ENCODE results near the gene CGB1.

The CGB1 gene

DNA sequence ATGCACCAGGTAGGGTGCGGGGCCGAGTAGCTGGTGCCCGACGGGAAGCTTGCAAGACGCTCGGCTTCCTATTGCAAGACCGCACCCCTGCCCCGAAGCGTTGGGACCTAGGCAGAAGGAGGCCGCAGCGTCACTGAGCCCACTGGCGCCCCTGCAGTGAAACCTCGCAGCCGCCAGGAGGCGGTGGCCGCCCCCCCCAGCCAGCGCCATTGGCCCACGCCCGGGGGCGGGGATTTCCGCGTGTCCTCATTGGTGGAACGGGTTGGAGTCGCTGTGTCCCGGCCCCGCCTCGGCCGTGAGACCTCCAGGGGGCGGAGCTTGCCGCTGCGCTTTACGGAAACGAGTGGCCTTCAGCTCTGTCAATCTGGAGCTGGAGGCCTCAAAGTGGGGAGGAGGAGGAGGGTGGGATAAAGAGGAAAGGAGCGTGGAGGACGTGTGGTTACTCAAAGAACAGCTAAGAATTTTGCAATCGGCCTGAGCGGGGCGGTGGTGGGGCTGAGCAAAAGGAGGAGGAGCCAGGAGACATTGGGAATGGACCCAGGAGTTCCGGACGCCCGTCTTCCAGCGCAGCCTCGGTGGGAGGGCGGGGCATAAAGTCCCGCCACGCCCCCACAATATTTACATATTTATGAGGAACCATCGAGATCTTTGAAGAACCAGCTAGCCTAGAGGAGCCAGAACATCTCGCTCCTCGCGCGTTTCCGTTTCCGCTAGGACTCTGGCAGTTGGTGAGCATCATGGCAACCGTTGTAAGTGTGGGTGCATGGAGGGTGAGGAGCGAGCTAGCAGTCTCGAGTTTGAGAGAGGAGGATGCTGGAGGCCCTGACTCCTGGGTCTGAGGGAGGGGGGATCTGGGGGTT lies 43.3 kb downstream of the CGB1 start, which contains the start of the genes GYS1 and RUVBL2:
GYS1 (minus strand) TSS at position 135 of the 860 bp plus-strand sequence. CDS start 197 bp downstream, outside the sequence.
RUVBL2 (plus strand) TSS at position 713 of the 860 bp plus-strand sequence; CDS start at position 738, 25 bp downstream.
- DNase-seq, result peak; percentile 99

DNA sequence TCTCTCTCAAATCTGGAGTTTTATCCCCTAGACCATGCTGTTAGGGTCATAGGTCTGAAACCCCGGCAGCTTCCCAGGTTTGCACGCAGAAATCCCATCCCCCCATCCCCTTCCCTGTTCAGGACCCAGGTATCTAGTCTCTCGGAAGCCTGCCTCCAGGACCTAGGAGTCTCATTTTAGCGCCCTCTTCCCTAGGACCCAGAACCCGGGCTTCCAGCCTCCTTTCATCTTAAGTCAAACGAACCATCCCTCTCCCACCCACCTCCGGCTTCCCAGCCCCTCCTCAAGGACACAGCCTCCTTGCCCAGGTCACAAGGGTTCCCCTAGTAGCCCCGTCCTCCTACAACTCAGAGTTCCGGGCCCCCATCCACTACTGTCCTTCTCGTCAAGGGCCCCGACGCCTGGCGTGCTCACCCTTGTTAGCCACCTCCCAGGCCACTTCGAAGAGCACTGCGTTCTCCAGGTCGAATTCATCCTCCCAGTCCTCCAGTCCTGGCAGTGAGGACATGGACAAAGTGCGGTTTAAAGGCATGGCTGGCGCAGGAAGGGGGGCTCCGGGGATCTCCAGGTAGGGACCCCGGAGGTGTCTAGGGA lies 44.0 kb downstream of the CGB1 start:
- DNase-seq, result no peak

DNA sequence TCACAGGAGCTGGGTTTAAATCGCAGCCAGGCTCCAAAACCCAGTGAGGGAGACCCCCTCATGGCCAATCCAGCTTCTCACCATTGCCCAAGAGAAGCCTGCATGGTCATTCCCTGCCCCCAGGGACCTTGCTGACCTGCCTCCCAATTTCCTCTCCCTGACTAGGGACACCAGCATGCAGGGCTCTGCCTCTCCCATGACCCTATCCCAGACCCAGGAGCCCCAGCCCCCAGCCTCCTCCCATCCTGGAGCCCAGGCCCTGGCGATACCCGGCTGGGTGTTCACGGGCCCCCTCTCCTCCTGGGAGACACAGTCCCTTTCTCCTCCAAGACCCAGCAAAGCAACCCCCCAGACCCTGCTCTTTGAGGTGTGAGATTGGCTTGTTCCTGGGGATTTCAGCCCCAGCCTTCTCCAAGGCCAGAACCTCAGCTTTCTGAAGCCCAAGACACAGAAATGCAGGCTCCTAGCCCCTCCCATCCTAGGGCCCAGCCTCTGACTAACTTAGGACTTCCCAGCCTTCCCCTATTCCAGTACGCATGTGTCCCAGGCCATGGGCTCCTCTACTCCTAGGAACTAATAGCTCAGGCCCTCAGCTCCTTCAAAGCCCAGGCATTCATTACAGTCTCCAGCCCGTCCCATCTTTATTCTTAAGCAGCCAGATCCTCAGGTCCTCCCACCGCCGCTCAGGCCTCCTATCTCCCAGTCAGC lies 44.7 kb downstream of the CGB1 start:
- no peak for DNase-seq

DNA sequence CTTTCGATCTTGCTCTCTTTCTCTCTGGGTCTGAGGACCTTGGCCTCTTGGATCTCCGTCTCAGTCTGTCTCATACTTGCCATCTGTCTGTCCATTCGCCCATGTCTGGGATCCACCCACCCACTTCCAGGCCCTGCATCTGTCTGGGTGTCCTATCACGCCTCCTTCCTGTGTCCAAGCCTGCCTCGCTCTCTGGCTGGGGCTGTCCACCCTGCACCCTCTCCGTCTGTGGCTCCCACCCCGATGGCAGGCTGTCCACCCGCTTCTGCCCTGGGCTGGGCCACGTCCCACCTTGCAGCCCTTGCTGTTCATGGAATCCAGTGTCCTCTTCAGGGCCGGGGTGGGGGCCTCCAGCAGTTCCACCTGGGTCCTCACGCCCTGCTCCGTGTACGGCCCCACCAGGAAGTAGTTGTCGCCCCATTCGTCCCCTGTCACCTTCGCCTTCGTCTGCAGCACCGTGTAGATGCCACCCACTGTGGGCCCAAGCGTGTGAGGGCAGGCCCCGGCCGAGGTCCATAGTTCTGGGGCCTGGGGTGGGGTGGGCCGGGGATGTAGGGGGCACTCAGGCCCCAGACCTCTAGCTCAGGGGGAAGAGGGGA lies 45.6 kb downstream of the CGB1 start:
- no peak for DNase-seq

DNA sequence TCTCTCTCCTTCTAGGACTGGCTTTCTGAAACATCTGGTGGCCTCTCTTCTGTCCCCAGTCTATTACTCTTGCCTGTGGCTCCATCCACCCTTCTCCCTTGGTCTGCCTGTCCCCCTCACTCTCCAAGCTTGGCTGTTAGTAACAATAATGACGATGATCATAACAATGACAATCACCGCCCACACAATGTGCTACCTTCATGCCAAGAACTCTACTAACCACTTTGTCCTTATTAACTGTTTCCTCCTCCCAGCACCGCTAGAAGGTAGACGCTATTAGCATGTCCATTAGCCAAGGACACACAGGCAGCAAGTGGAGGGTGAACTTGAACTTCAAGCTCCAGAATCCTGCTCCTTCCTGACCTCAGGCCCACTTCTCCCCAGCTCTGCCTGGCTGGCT lies 46.3 kb downstream of the CGB1 start:
- no peak for DNase-seq

DNA sequence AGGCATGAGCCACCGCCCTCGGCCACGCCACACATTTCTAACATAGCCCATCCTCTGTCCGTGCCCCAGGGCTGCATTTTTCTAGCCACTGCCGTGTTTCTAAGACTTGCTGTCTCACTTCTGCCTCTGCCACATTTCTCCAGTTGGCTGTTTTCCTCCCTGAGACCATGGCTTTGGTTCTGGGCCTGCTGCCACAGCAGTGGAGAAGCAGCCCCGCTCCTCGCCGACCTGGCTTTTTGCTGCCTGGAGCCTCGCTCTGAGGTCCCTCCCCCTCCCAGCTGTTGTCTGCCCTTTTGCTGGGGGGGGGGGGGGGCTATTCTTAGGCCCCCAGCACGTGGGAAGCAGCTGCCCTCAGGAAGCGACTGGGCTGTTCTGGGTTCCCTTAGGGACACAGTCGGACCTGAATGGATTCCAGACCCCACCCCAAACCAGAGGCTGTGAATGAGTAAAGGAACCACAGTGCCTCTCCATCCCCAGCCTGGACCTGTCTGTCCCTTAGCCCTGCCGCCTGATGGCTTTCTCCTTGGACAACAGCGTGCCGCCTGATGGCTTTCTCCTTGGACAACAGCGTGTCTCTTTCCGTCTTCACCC lies 46.9 kb downstream of the CGB1 start:
- DNase-seq, result no peak

DNA sequence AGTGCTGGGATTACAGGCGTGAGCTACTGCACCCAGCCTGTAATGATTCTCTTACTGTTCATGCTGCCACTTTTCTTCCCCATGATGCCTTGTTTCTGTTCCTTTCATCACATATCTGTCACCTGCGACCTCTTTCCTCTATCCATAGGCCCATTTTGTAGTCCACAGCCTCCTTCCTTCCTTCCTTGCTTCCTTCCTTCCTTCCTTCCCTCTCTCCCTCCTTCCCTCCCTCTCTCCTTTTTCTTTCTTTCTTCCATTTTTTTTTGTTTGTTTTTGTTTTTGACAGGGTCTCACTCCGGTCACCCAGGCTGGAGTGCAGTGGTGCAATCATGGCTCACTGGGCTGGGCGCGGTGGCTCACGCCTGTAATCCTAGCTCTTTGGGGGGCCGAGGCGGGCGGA lies 47.8 kb downstream of the CGB1 start:
- no peak for DNase-seq

DNA sequence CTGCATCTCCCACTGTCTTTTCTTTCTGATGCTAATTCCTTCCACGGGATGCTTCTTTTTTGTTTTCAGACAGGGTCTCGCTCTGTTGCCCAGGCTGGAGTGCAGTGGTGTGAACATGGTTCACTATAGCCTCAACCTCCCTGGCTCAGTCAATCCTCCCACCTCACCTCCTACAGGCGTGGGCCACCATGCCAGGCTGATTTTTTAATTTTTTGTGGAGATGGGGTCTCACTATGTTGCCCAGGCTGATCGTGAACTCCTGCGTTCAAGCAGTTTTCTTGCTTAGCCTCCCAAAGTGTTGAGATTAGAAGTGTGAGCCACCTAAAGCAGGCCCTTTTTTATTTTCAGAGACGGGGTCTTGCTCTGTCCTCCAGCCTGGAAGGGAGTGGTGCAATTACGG lies 48.4 kb downstream of the CGB1 start:
- DNase-seq, result no peak

DNA sequence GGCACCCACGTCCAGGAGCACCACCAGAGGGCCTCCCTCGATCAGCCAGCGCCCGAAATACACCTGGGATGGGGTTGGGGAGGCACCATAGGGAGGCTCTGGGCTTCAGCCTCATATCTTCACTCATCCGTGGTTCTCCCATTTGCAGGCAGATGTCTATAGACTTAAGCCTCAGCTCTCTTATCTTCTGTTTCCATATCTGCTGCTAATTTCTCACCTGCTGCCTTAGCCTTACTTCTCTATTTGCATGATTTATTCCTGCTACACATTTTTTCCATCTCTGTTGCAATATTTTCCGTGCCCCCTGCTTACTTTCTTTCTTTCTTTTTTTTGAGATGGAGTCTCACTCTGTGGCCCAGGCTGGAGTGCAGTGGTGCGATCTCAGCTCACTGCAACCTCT lies 49.4 kb downstream of the CGB1 start:
- DNase-seq, result no peak

DNA sequence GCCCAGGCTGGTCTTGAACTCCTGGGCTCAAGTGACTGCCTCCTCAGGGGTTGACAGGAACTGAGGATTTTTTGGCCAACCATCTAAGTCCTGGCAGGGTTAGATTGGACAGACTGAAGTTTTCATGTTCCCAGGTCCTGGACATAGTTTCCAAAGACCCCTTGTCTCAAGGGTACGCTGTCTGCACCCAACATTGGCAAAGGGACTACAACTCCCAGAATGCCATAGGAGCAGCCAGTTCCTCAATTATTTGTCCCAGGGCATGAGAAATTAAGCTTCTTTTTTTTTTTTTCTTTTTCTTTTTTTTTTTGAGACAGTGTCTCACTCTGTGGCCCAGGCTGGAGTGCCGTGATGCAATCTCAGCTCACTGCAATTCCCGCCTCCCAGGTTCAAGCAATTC lies 50.5 kb downstream of the CGB1 start:
- no peak for DNase-seq

DNA sequence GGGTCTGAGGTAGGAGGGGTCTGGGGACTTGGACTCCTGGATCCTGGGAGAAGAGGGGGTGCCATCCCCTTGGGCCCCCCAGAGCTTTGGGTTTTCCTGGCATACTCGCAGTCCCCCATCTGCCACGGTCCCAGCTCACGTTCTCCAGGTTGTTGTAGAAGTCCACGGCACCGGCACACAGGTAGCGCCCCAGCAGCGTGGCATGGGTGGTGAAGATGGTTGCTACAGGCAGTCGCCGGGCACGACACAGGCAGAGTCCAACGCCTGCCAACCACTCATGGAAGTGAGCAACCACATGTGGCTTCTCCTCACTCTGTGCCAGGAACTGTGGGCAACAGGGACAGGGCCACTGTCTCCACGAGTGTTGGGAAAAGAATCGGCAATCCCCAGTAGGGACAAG lies 51.0 kb downstream of the CGB1 start:
- DNase-seq, result no peak

All from right kidney (tissue), 1 donor.